Liver (tissue), 3 donors: ENCODE results near the gene CALML3.

Experiments
- EGR1 ChIP-seq, 2 donors: IDR thresholded peaks; 2 replicates each; pipeline ENCODE4 v1.6.1; 2016 to 2018; ENCODE audit warnings: antibody characterized with exemption in 2 of 2, low read depth in 2 of 2
- MAX ChIP-seq: IDR thresholded peaks from 2 replicates; pipeline ENCODE4 v1.6.1; 2016; ENCODE audit warnings: antibody characterized with exemption
- SP1 ChIP-seq: IDR thresholded peaks from 2 replicates; pipeline ENCODE4 v1.6.1; 2018; ENCODE audit warnings: antibody characterized with exemption, mild to moderate bottlenecking
- TAF1 ChIP-seq: conservative IDR thresholded peaks from 2 replicates; pipeline ENCODE4 v1.6.1; 2016; ENCODE audit warnings: antibody characterized with exemption, mild to moderate bottlenecking
- YY1 ChIP-seq: IDR thresholded peaks from 2 replicates; pipeline ENCODE4 v1.6.1; 2016; ENCODE audit warnings: antibody characterized with exemption, mild to moderate bottlenecking
- TF ChIP-seq, protein P1 (sequence below): fragments of 150-350 bp; IDR thresholded peaks from 2 replicates; pipeline ENCODE4 v1.5.1; 2017; ENCODE audit warnings: improper control_type of control experiment, low read depth, low read length; ENCODE audit not compliant: missing input control
- TF ChIP-seq, protein P2 (sequence below): IDR thresholded peaks from 2 replicates; pipeline ENCODE4 v1.6.1; 2016; ENCODE audit warnings: antibody characterized with exemption, mild to moderate bottlenecking
- donor health status: healthy.
- donor health status: healthy.

- TF ChIP-seq, protein P1, sequence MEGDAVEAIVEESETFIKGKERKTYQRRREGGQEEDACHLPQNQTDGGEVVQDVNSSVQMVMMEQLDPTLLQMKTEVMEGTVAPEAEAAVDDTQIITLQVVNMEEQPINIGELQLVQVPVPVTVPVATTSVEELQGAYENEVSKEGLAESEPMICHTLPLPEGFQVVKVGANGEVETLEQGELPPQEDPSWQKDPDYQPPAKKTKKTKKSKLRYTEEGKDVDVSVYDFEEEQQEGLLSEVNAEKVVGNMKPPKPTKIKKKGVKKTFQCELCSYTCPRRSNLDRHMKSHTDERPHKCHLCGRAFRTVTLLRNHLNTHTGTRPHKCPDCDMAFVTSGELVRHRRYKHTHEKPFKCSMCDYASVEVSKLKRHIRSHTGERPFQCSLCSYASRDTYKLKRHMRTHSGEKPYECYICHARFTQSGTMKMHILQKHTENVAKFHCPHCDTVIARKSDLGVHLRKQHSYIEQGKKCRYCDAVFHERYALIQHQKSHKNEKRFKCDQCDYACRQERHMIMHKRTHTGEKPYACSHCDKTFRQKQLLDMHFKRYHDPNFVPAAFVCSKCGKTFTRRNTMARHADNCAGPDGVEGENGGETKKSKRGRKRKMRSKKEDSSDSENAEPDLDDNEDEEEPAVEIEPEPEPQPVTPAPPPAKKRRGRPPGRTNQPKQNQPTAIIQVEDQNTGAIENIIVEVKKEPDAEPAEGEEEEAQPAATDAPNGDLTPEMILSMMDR: no peak
- TF ChIP-seq SP1: no peak
- TF ChIP-seq TAF1: no peak
- TF ChIP-seq YY1: no peak
- TF ChIP-seq, protein P2, sequence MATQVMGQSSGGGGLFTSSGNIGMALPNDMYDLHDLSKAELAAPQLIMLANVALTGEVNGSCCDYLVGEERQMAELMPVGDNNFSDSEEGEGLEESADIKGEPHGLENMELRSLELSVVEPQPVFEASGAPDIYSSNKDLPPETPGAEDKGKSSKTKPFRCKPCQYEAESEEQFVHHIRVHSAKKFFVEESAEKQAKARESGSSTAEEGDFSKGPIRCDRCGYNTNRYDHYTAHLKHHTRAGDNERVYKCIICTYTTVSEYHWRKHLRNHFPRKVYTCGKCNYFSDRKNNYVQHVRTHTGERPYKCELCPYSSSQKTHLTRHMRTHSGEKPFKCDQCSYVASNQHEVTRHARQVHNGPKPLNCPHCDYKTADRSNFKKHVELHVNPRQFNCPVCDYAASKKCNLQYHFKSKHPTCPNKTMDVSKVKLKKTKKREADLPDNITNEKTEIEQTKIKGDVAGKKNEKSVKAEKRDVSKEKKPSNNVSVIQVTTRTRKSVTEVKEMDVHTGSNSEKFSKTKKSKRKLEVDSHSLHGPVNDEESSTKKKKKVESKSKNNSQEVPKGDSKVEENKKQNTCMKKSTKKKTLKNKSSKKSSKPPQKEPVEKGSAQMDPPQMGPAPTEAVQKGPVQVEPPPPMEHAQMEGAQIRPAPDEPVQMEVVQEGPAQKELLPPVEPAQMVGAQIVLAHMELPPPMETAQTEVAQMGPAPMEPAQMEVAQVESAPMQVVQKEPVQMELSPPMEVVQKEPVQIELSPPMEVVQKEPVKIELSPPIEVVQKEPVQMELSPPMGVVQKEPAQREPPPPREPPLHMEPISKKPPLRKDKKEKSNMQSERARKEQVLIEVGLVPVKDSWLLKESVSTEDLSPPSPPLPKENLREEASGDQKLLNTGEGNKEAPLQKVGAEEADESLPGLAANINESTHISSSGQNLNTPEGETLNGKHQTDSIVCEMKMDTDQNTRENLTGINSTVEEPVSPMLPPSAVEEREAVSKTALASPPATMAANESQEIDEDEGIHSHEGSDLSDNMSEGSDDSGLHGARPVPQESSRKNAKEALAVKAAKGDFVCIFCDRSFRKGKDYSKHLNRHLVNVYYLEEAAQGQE: no peak
- no peak for TF ChIP-seq EGR1 (IDR thresholded peaks at IDR 0.05; ENCODE audit: low read depth in 2 of 2)
- no peak for TF ChIP-seq MAX
These were observed 21.3 kb downstream of the CALML3 start for GRCh38 chr10:5545778-5546710.
